IMR-90 (cell line): ENCODE measurements around the gene PRRC2B. TPM values are rescaled to one million over a fixed set of nuclear protein-coding genes. Genes with fewer than 3 reads are reported as not detected.

ENCODE experiments used
- ATAC-seq: fragments of 200-7000 bp; cut with Tn5 transposase; 2 replicates; pipeline ENCODE4 v1.9.1; 2020; ENCODE audit warnings: low read depth, mild to moderate bottlenecking, moderate library complexity
- BruUV-seq: library from RNA; stranded (reverse); fragments of 400-500 nt; replicated peaks from 2 replicates; lab custom pipeline; 2021; lab: Mats Ljungman, UMichigan
- CTCF ChIA-PET: fragments of 300-600 bp; formaldehyde crosslinking; extraction: SDS; loops from one replicate; lab custom pipeline; 2021; ENCODE audit warnings: antibody characterized with exemption; lab: Yijun Ruan, JAX
- POLR2A ChIA-PET: fragments of 300-600 bp; sonication (Branson Sonifier 250); formaldehyde crosslinking; loops from one replicate; lab custom pipeline; 2022; ENCODE audit warnings: antibody characterized with exemption; ENCODE audit not compliant: unreplicated experiment; lab: Charles Lee
- DNase-seq: peaks from one replicate; pipeline ENCODE4 v3.0.0; 2013
- H2AFZ ChIP-seq: replicated peaks from 2 replicates; pipeline ENCODE3; 2013; ENCODE audit warnings: low read length, mild to moderate bottlenecking; ENCODE audit not compliant: poor library complexity
- H2AK5ac ChIP-seq: 2 replicates; pipeline ENCODE4 v1.6.1; 2013; ENCODE audit warnings: low read depth, low read length, inconsistent platforms
- H2AK9ac ChIP-seq: replicated peaks from 2 replicates; pipeline ENCODE3; 2013; ENCODE audit warnings: mild to moderate bottlenecking, low read depth, low read length, moderate library complexity; ENCODE audit not compliant: poor library complexity
- H2BK120ac ChIP-seq: 2 replicates; pipeline ENCODE4 v1.6.1; 2013; ENCODE audit warnings: low read depth, low read length, inconsistent platforms
- H2BK15ac ChIP-seq: 3 replicates; pipeline ENCODE4 v1.6.1; 2013; ENCODE audit warnings: low read depth, low read length, inconsistent platforms
- H2BK20ac ChIP-seq: 2 replicates; pipeline ENCODE4 v1.6.1; 2013; ENCODE audit warnings: low read depth, mild to moderate bottlenecking, inconsistent platforms, low read length, moderate library complexity
- H2BK5ac ChIP-seq: 2 replicates; pipeline ENCODE4 v1.6.1; 2013; ENCODE audit warnings: mild to moderate bottlenecking, low read depth, low read length, inconsistent platforms; ENCODE audit not compliant: poor library complexity, severe bottlenecking
- H3K14ac ChIP-seq: replicated peaks from 2 replicates; pipeline ENCODE4 v1.6.1; 2013; ENCODE audit warnings: low read depth, low read length, inconsistent platforms
- H3K18ac ChIP-seq: 2 replicates; pipeline ENCODE4 v1.6.1; 2013; ENCODE audit warnings: low read depth, low read length, control low read depth
- H3K23ac ChIP-seq: 2 replicates; pipeline ENCODE4 v1.6.1; 2013; ENCODE audit warnings: low read depth, low read length, inconsistent platforms
- H3K27ac ChIP-seq: 2 replicates; pipeline ENCODE4 v1.5.1; 2013; ENCODE audit warnings: mild to moderate bottlenecking, control low read depth, low read length; ENCODE audit not compliant: insufficient read depth
- H3K27me3 ChIP-seq: 2 replicates; pipeline ENCODE4 v1.6.1; 2013; ENCODE audit warnings: low read length; ENCODE audit not compliant: control insufficient read depth, insufficient read depth
- H3K36me3 ChIP-seq: 2 replicates; pipeline ENCODE4 v1.6.1; 2013; ENCODE audit warnings: low read length, mixed read lengths; ENCODE audit not compliant: control insufficient read depth, insufficient read depth
- H3K4ac ChIP-seq: 2 replicates; pipeline ENCODE4 v1.6.1; 2013; ENCODE audit warnings: low read depth, low read length, inconsistent platforms
- H3K4me1 ChIP-seq: 2 replicates; pipeline ENCODE4 v1.6.1; 2013; ENCODE audit warnings: low read length, mixed read lengths; ENCODE audit not compliant: control insufficient read depth, insufficient read depth
- H3K4me2 ChIP-seq: 2 replicates; pipeline ENCODE4 v1.6.1; 2013; ENCODE audit warnings: low read depth, mild to moderate bottlenecking, control low read depth, low read length, moderate library complexity
- H3K4me3 ChIP-seq: 2 replicates; pipeline ENCODE4 v1.5.1; 2013; ENCODE audit warnings: low read depth, mild to moderate bottlenecking, control low read depth, low read length, moderate library complexity; ENCODE audit not compliant: insufficient read depth
- H3K56ac ChIP-seq: 2 replicates; pipeline ENCODE4 v1.6.1; 2013; ENCODE audit warnings: low read length, inconsistent platforms; ENCODE audit not compliant: insufficient read depth; ENCODE audit errors: extremely low read depth
- H3K79me1 ChIP-seq, 2 experiments: 2 replicates each; pipeline ENCODE4 v1.6.1; 2013; ENCODE audit warnings: low read length in 2 of 2, inconsistent platforms in 1 of 2, low read depth in 1 of 2
- H3K9ac ChIP-seq: 2 replicates; pipeline ENCODE4 v1.6.1; 2013; ENCODE audit warnings: low read depth, low read length, control low read depth
- H3K9me1 ChIP-seq: 2 replicates; pipeline ENCODE4 v1.6.1; 2013; ENCODE audit warnings: low read length, inconsistent platforms; ENCODE audit not compliant: insufficient read depth
- H3K9me3 ChIP-seq: 2 replicates; pipeline ENCODE4 v1.6.1; 2013; ENCODE audit warnings: low read length; ENCODE audit not compliant: control insufficient read depth, insufficient read depth
- H4K20me1 ChIP-seq: 2 replicates; pipeline ENCODE4 v1.6.1; 2013; ENCODE audit warnings: low read length, inconsistent platforms; ENCODE audit not compliant: insufficient read depth
- H4K5ac ChIP-seq: 2 replicates; pipeline ENCODE4 v1.6.1; 2013; ENCODE audit warnings: mild to moderate bottlenecking, low read depth, low read length, control low read depth
- H4K8ac ChIP-seq, 2 experiments: 2 replicates each; pipeline ENCODE4 v1.6.1; 2013; ENCODE audit warnings: low read depth in 2 of 2, low read length in 2 of 2, control low read depth in 1 of 2, inconsistent platforms in 1 of 2
- H4K91ac ChIP-seq: 2 replicates; pipeline ENCODE4 v1.6.1; 2013; ENCODE audit warnings: low read depth, low read length, inconsistent platforms; ENCODE audit not compliant: insufficient read depth
- BHLHE40 ChIP-seq: fragments of 150-350 bp; IDR thresholded peaks from 2 replicates; pipeline ENCODE4 v1.6.1; 2016; ENCODE audit warnings: mild to moderate bottlenecking, low read depth, low read length
- CHD1 ChIP-seq: IDR thresholded peaks from 2 replicates; pipeline ENCODE4 v1.6.1; 2012; ENCODE audit warnings: low read depth, low read length, improper control_type of control experiment
- MAFK ChIP-seq: IDR thresholded peaks from 2 replicates; pipeline ENCODE4 v1.6.1; 2012; ENCODE audit warnings: low read depth, low read length, improper control_type of control experiment
- MAZ ChIP-seq: IDR thresholded peaks from 2 replicates; pipeline ENCODE4 v1.6.1; 2012; ENCODE audit warnings: low read depth, mild to moderate bottlenecking, low read length, improper control_type of control experiment, moderate library complexity, borderline replicate concordance
- POLR2A ChIP-seq: IDR thresholded peaks from 2 replicates; pipeline ENCODE4 v1.6.1; 2012; ENCODE audit warnings: mild to moderate bottlenecking, low read depth, low read length
- RAD21 ChIP-seq: IDR thresholded peaks from 2 replicates; pipeline ENCODE4 v1.6.1; 2012; ENCODE audit warnings: low read length, improper control_type of control experiment
- RFX5 ChIP-seq: IDR thresholded peaks from 2 replicates; pipeline ENCODE4 v1.8.0; 2012; ENCODE audit warnings: low read depth, mild to moderate bottlenecking, low read length, moderate library complexity
- SMC3 ChIP-seq: fragments of 150-350 bp; IDR thresholded peaks from 2 replicates; pipeline ENCODE4 v1.6.1; 2016; ENCODE audit warnings: low read depth, mild to moderate bottlenecking, antibody characterized with exemption, low read length, moderate library complexity
- WGBS, 2 experiments: methylation state at CpG; one replicate each; pipeline versions ENCODE4 v1.1.5 to v1.1.7; 2013; ENCODE audit warnings: missing lambda C conversion rate in 2 of 2; ENCODE audit not compliant: insufficient read length in 1 of 2; ENCODE audit errors: extremely low coverage in 2 of 2; 5-methylcytosine and 5-hydroxymethylcytosine counted together
- dilution Hi-C: fragments of 300-500 bp; cut with HindIII; formaldehyde crosslinking; loops from one replicate; pipeline ENCODE4 v1.14.3; 2018; ENCODE audit warnings: low sequenced_read_pairs; ENCODE audit not compliant: unreplicated experiment
- in situ Hi-C: fragments of 300-500 bp; cut with MboI; formaldehyde crosslinking; loops from 3 replicates; pipeline ENCODE4 v1.14.3; 2019; ENCODE audit warnings: low sequenced_read_pairs, inconsistent platforms, mixed read lengths
- intact Hi-C: fragments of 100-400 bp; cut with micrococcal nuclease; formaldehyde crosslinking; loops from 2 replicates; pipeline ENCODE4 v1.10.0; 2022
- polyA plus RNA-seq, 3 experiments: library from polyadenylated mRNA; depleted of rRNA; stranded (reverse); fragments of >200 nt; gene quantifications; 2 replicates each; pipeline ENCODE4 v1.2.3, GENCODE V29; 2012; ENCODE audit warnings: low replicate concordance in 1 of 3
- total RNA-seq: library from RNA; depleted of rRNA; stranded (reverse); fragments of >200 nt; gene quantifications from 2 replicates; pipeline ENCODE4 v1.2.3, GENCODE V29; 2012
- TF ChIP-seq, protein P1 (sequence below): fragments of 150-350 bp; IDR thresholded peaks from 2 replicates; pipeline ENCODE4 v1.6.1; 2017; ENCODE audit warnings: mild to moderate bottlenecking, antibody characterized with exemption, low read length, low read depth
- TF ChIP-seq, protein P2 (sequence below): conservative IDR thresholded peaks from 2 replicates; pipeline ENCODE4 v1.5.1; 2012; ENCODE audit warnings: mild to moderate bottlenecking, low read depth, low read length, improper control_type of control experiment
- TF ChIP-seq, protein P3 (sequence below): fragments of 150-350 bp; IDR thresholded peaks from 2 replicates; pipeline ENCODE4 v1.6.1; 2016; ENCODE audit warnings: low read depth, mild to moderate bottlenecking, low read length, moderate library complexity, borderline replicate concordance

Gene PRRC2B
- total and polyA plus RNA-seq, 2 of the 4 experiments (the other 2 are of a cell fraction), result 19.4 to 39.1 TPM

DNA sequence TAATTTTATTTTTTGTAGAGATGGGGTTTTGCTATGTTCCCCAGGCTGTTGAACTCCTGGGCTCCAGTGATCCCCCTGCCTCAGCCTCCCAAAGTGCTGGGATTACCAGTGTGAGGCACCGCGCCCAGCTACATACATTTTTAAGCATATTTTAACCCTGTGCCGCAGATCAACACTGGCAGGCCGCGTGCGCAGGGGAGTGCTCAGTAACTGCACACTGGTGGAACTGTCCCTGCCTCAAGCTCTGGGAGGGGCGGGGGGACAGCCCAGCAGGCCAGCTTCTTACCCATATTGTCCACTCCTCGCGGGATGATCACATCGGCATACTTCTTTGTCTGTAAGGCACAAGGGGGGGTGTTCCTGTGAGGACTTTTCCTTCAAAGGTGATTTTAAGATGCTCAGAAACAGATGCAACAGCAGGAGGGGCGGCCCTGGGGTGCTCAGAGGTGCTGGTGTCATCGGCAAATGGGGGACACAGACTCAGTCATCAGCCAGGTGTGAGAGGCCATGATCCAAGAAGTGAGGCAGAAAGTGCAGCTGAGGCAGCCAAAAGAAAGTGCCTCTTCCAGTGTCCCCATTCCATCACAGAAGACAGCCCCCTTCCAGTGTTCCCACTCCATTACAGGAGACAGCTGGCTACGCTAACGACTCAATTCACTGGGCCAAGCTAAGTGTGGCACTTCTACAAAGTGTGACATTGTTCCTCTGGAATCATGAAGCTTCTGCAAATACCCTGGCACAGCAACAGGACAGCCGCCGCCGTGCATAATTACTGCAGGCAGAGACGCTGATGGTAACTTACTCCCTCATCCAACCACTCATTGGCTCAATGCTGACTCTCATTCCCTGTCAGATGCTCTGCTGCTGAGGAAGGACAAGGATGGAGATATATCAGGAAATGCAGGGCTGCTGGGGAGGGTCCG is 132.0 kb downstream of the PRRC2B start:
- Histone ChIP-seq H3K4ac (no peak overlapping the region), H4K91ac (no peak overlapping the region), H4K8ac (no peak overlapping the region), H2BK20ac (no peak overlapping the region), H3K14ac (no peak overlapping the region), H2AFZ (no peak overlapping the region), H3K4me1 (peaks cover 5% of the 10 kb centered on the region), H3K18ac (no peak overlapping the region), H3K23ac (no peak overlapping the region), H2BK120ac (no peak overlapping the region), H3K9me1 (no peaks in the 10 kb centered on the region), H3K27me3 (no peaks in the 10 kb centered on the region), H3K27ac (no peak overlapping the region), H2AK5ac (no peak overlapping the region), H3K9me3 (no peaks in the 10 kb centered on the region), H3K9ac (no peak overlapping the region), H2AK9ac (no peak overlapping the region), H2BK5ac (no peak overlapping the region), H4K5ac (no peak overlapping the region), H3K79me1 (peaks cover 12 to 20% of the 10 kb centered on the region in 2 experiments), H3K4me2 (no peak overlapping the region), H3K36me3 (peaks cover 65% of the 10 kb centered on the region), H2BK15ac (no peak overlapping the region), H3K4me3 (no peak overlapping the region), H4K20me1 (peaks cover 9% of the 10 kb centered on the region; the same call in 1 of the 2 replicates), H3K56ac (no peak overlapping the region)
- BruUV-seq, result no TSS peak
- no peak for ATAC-seq
- POLR2A ChIA-PET, result no interaction called here
- dilution Hi-C loops, result no loop called here
- TF ChIP-seq, protein P1, sequence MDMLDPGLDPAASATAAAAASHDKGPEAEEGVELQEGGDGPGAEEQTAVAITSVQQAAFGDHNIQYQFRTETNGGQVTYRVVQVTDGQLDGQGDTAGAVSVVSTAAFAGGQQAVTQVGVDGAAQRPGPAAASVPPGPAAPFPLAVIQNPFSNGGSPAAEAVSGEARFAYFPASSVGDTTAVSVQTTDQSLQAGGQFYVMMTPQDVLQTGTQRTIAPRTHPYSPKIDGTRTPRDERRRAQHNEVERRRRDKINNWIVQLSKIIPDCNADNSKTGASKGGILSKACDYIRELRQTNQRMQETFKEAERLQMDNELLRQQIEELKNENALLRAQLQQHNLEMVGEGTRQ, result no peak
- no peak for TF ChIP-seq RAD21
- no peak for TF ChIP-seq BHLHE40
- TF ChIP-seq MAZ, result no peak
- no peak for TF ChIP-seq POLR2A
- TF ChIP-seq, protein P2, sequence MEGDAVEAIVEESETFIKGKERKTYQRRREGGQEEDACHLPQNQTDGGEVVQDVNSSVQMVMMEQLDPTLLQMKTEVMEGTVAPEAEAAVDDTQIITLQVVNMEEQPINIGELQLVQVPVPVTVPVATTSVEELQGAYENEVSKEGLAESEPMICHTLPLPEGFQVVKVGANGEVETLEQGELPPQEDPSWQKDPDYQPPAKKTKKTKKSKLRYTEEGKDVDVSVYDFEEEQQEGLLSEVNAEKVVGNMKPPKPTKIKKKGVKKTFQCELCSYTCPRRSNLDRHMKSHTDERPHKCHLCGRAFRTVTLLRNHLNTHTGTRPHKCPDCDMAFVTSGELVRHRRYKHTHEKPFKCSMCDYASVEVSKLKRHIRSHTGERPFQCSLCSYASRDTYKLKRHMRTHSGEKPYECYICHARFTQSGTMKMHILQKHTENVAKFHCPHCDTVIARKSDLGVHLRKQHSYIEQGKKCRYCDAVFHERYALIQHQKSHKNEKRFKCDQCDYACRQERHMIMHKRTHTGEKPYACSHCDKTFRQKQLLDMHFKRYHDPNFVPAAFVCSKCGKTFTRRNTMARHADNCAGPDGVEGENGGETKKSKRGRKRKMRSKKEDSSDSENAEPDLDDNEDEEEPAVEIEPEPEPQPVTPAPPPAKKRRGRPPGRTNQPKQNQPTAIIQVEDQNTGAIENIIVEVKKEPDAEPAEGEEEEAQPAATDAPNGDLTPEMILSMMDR, result no peak
- TF ChIP-seq, protein P3, sequence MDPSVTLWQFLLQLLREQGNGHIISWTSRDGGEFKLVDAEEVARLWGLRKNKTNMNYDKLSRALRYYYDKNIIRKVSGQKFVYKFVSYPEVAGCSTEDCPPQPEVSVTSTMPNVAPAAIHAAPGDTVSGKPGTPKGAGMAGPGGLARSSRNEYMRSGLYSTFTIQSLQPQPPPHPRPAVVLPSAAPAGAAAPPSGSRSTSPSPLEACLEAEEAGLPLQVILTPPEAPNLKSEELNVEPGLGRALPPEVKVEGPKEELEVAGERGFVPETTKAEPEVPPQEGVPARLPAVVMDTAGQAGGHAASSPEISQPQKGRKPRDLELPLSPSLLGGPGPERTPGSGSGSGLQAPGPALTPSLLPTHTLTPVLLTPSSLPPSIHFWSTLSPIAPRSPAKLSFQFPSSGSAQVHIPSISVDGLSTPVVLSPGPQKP, result no peak
- no peak for TF ChIP-seq SMC3
- no peak for TF ChIP-seq CHD1
- TF ChIP-seq RFX5, result no peak
- TF ChIP-seq MAFK, result no peak
- in situ Hi-C loops, result no loop called here
- WGBS, 2 experiments, result 94% methylated on average over 5 of the region's 19 CpGs; no CpG with 5 or more reads in 1 of the 2 experiments
- intact Hi-C loops, result no loop called here
- CTCF ChIA-PET, result interaction anchor here (0.7 kb wide), 1 partner anchor 9 kb away, joined by 4 read pairs; no protein-coding TSS in a partner anchor
- no peak for DNase-seq
